GM18868 (cell line): Measurements from ENCODE around the gene TMEM150B.
A peak's percentile ranks its signal among the peaks of the same experiment; 100 is the strongest.

Experiments used
- ATAC-seq: cut with Tn5 transposase; IDR thresholded peaks from one replicate; pipeline ENCODE4 v1.9.1; 2021; ENCODE audit warnings: mild to moderate bottlenecking, moderate library complexity; ENCODE audit not compliant: unreplicated experiment

TMEM150B gene

DNA sequence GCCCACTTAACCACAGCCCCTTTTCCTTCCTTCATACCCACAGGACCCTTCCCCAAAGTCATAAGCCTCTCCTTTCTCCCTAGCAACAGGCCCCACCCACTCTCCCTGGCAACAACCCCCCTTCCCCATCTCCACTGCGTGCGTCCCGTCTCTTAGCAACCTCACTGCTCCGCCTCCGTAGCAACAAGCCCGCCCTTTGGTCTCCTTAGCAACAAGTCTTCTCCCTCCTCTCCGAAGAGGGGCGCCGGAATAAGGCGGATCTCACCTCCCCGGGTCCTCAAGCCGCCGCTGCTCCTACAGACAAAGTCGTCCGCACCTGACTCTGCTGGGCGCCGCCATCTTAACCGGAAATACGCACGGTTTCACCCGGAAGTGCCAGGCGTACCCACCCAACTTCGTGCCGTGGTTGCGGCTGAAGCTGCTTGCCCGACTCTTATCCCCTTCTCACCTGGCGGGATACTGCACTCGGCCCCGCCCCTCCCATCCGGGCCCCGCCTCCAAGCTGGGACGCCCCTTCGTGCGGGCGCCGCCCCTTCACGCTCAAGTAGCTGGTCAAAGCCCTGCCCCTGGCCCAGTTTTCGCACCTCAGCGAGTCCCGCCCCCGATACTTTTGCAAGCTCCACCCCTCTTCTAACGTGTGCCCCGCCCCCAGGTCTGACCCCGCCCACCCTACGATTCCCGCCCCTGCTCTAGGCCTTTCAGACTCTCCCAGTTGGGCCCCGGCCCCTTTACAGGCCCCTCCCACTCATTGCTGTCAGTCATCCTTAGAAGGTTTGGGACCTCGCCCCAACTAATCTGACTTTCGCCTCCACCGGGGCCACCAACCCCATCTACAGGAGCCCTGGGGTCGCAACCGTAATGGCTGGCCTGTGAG is 45.1 kb downstream of the TMEM150B start, which contains the start of gene HSPBP1:
HSPBP1 (minus strand) TSS at position 341 of the 874 bp plus-strand sequence. CDS start 502 bp downstream, outside the sequence.
- peak; percentile 73 for ATAC-seq

DNA sequence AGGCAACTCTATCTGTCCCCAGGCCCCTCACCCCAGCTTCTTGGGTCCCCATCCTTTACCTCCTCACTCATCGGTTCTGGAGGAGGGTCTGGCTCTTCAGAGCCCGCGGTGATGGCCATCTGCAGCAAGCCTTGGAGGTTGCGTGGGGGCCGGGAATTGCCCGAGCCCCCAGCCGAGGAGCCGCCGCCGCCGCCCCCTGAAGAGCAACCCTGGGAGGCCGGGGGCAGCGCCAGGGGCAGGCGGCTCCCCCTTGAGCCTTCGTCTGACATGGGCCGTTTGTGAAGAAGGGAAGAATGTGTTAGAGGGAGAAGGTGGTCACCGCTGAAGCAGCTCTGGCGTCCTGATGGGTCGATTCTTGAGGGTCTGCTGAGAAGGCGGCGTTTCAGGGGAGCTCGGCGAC is 45.8 kb downstream of the TMEM150B start:
- no peak for ATAC-seq

GRCh38 chr19:55278391-55279135 is 46.6 kb downstream of the TMEM150B start:
- no peak for ATAC-seq

DNA sequence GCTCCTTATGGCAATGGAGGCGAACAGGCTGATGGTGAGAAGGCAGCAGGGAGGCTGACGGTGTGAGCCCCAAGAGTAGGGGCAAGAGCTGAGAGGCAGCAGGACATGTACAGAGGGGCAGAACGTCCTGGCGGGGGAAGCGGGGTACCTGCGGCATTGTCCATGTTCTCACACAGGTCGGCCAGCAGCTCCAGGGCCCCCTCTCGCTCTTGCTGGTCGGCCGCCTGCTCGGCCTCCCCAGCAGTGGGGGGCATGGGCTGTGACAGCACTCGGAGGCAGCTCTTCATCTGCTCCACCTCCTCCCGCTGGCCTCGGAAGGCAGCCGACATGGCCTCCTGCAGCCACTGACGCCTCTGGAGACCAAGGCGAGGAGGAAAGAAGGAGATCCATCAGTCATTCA is 47.6 kb downstream of the TMEM150B start:
- ATAC-seq: no peak

- no peak for ATAC-seq
Measured at GRCh38 chr19:55276720-55277430, 48.3 kb downstream of the TMEM150B start.

GRCh38 chr19:55275851-55276719 is 49.1 kb downstream of the TMEM150B start:
- peak; percentile 45 for ATAC-seq

DNA sequence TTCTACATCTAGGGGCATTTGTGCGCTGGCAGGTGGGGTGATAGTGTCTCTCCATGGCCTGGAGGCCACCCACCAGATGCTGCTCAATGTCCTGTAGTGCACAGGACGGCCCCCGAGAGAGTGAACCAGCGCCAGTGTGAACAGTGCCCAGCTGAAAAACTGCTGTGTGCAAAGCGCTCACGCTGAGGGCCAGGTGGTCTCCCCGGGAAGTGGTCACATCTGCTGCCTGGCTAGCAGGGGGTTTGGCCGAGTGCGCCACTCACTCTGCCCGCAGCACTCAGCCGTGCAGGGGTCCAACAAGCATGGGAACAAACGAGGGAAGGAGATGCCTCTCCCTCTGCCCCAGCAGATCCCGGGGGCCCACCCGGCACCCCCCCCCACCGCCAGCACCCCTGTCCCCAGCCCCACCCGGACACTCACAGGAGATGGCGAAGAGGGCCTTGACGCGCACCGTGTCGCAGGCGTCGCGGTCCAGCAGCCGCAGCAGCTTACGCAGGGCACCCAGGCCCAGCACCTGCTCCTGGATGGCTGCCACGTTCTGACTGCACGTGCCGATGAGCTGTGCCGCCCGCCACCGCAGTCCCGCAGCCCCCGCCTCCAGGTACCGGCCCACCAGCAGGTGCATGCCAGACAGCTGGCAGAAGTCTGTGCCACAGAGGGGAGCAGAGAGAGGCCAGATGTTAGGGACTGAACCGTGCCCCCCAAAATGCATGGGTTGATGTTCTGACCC is 51.0 kb downstream of the TMEM150B start:
- ATAC-seq: no peak

DNA sequence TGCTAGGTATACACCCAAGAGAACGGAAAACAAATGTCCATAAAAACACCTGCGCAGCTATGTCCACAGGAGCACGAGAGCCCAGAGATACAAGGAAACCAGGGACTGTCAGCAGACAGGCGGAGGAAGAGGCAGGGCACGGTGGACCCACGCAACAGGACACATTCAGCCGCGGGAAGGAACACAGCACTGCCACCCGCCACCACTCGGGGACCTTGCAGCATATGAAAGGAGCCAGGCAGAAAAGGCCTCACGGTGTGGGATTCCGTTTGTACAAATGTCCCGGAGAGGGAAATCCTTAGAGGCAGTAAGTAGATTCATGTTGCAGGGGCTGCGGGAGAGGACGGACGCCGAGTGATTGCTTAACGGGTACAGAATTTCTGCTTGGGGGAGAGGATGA is 53.0 kb downstream of the TMEM150B start:
- no peak for ATAC-seq

DNA sequence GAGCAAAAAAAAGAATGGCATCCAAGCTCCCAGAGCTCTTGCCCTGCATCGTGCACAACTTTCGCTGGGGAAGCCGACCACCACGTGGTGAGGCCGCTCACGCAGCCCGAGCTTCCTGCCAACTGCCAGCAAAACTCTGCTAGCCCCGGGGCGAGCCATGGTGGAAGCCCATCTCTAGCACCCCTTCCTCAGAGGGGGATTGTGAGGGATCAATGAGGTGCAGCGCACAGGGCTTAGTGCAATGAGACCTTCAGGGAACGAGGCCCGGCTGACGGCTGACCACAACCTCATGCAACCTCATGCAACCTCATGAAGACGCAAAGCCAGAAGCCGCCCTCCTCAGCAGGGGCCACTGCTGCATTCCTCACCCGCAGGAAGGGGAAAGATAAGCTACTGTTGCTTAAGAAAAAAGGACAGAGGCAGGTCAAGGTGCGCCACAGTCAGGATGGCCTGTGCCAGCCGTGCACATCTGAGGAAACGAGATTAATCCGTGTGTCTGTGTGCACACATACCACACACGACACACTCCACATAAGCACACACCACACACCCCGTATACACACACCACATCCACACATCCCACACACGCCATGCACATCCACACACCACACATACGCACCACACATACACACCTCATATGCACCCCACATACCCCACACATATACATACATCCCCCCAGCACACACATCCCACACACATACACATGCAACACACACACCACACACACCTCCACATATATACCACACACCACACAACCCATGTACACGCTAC is 54.8 kb downstream of the TMEM150B start:
- no peak for ATAC-seq

DNA sequence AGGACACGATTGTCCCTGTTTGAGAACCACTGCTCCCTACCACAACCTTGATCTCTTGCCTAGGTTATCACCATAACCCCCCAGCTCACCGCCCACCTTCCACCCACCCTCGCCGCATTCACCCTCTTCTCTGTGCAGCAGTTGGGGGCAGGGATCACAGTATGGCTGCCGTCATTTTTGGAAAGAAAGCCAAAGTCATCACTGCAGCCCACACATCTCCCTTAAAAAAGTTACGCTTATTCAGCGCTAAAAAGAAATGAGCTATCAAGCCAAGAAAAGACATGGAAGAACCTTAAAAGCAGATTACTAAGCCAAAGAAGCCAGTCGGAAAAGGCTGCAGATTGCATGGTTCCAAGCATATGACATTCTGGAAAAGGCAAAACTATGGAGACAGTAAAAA is 55.8 kb downstream of the TMEM150B start:
- no peak for ATAC-seq

- no peak for ATAC-seq
Measured at GRCh38 chr19:55266840-55267239, 58.3 kb downstream of the TMEM150B start.

- ATAC-seq: no peak
Measured at GRCh38 chr19:55266404-55266803, 58.7 kb downstream of the TMEM150B start.

DNA sequence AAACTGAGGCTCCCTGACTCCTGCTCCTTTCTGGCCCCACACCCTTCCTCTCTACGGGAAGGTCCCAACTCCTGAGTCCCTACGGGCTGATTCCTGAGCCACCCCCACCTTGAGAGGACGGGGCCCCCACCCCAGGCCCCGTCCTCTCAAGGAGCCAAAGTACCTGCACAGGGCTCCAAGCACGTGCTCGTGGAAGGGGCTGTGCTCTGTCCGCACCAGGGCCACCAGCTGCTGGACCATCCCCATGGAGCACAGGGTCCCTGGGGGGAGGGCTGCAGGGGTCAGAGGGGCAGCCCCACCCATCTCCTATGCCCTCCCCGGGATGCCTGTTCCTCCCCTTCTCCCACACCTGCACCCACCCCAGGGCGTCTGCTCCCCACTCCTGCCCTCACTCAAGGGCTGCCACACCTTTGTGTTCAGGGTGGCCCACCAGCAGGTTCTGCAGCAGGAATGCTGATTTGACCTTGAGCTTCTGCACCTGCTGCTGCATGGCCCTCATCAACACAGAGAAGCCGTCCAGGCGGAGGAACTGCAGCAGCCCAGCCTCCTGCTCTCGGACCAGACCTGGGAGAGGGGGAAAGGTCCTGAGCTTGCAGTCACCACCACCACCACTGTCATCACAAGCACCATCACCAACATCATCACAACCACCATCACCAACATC is 59.3 kb downstream of the TMEM150B start:
- ATAC-seq: no peak

DNA sequence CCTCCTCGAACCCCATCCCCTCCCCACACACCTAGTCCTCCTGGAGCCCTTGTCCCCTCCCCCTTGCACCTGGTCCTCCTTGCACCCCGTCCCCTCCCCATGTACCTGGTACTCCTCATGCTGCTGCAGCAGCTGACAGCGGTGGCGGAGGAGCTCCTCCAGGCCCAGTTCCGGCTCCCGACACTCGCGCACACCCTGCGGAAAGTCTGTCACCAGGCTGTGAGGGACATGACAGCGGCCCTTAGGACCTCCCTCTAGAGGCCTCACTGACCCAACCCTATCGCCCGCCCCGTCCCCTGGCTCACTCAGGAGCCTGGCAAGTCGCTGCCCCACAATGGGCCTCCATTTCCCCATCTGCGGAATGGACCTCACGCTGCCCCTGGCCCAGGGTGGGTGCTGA is 60.0 kb downstream of the TMEM150B start:
- ATAC-seq: no peak

DNA sequence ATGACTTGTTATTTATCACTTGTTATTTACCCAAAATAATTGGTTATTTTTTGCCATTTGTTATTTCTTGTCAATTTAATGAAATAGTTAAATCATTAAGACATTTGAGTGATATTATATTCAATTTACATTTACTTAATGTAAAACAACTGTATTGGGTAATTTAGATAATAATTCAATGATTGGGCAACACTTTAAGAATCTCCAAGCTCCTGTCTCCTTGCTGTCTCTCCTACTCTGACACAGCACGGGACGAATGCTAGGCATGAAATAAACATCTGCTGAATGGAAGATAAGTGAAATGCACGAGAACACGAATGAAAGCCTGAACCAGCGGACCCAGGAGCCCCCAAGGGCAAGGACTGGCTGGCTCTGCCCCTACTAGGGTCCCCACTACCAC is 60.6 kb downstream of the TMEM150B start:
- no peak for ATAC-seq
